GM19240 (cell line): ENCODE data around the gene GALNT9.
"Not testable (repeated sequence)": the region's sequence is repeated elsewhere in the genome, so short reads cannot be mapped to it uniquely, and the experiment has no call there.

Experiments used
- DNase-seq: peaks from one replicate; pipeline ENCODE4 v3.0.0; 2011; ENCODE audit warnings: low spot score; ENCODE audit not compliant: insufficient read length

Gene GALNT9

DNA sequence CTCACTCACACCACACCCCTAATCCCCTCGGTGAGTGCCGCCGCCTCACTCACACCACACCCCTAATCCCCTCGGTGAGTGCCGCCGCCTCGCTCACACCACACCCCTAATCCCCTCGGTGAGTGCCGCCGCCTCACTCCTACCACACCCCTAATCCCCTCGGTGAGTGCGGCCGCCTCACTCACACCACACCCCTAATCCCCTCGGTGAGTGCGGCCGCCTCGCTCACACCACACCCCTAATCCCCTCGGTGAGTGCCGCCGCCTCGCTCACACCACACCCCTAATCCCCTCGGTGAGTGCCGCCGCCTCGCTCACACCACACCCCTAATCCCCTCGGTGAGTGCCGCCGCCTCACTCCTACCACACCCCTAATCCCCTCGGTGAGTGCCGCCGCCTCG is 179.9 kb downstream of the GALNT9 start:
- not testable (repeated sequence) for DNase-seq

- no peak for DNase-seq
Measured at GRCh38 chr12:132148368-132149045, 180.9 kb downstream of the GALNT9 start.

DNA sequence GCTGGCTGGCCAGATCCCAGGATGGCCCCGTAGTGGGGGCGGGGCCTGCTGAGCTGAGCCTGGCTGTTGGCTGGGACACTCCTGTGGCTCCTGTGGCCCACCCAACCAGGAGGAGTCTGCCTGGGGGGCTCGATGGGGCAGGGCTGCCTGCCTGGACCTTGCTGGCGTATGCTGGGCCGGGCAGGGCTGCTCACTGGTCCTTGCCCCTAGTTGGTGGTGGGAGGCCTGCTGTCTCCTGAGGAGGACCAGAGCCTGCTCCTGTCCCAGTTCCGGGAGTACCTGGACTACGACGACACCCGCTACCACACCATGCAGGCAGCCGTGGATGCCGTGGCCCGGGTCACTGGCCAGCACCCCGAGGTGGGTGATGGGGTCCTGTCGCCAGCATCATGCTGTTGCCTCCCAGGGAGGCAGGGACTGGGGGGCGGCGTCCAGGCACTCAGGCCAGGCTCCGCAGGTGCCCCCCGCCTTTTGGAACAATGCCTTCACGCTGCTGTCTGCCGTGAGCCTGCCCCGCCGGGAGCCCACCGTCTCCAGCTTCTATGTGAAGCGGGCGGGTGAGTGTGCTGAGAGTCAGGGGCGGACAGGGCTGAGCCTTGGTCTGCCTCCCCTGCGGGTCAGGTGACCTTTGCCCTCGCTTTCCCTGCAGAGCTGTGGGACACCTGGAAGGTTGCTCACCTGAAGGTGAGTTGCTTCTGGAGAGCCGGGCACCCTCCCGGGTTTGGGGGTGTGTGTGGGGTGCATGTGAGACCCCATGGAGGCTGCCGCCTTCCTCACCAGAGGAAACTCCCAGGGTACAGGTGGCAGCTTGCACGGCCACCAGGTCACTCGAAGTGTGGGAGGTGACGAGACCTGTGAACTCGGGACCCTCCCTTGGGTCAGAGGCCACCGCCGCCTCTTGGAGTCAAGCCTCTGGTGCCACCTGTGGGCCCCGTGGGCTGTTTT is 181.7 kb downstream of the GALNT9 start:
- no peak for DNase-seq

GRCh38 chr12:132146772-132147422 is 182.5 kb downstream of the GALNT9 start:
- DNase-seq = no peak
